Measurements from ENCODE around the gene FLNC. TPM values are rescaled to one million over a fixed set of nuclear protein-coding genes. Genes with fewer than 3 reads are reported as not detected.

The FLNC gene
- total and polyA plus RNA-seq, 9 of the 15 experiments (the other 6 are each of a cell fraction or from before 2014, with no cell fraction given): 0.90 to 155 (median 28.8) TPM

GRCh38 chr7:128879939-128880746 is 49.9 kb downstream of the FLNC start:
- ATAC-seq (peak; percentile 91), DNase-seq (ENCODE audit: extremely low read depth in 1 of 4, low spot score in 3 of 4) (peak; percentile 87 to 94 (median 92)), FAIRE-seq (peak; percentile 93)
- H3K9me3 ChIP-seq (replicated peaks; ENCODE audit: control insufficient read depth, insufficient read depth, low read depth, low read length): no peaks in the 10 kb centered on the region; the same call in 1 of the 2 replicates
- in situ Hi-C loops (cut with MboI): loop anchor here (5.0 kb wide), 3 partner anchors 203 to 403 kb away; partner anchors contain the start of gene METTL2B
- peak overlapping the region in 1 of 2 experiments; percentile 69; a peak in 2 of 4 replicates for H3K9ac ChIP-seq (ENCODE audit: insufficient read depth in 1 of 2, low read depth in 2 of 2, low read length in 2 of 2)
- no peaks in the 10 kb centered on the region for H3K36me3 ChIP-seq (ENCODE audit: control insufficient read depth, insufficient read depth, low read length)
- WGBS (ENCODE audit: insufficient coverage, low coverage, missing lambda C conversion rate): 27% methylated on average over 31 of the region's 31 CpGs
- no peaks in the 10 kb centered on the region; the same call in 1 of the 2 replicates for H4K20me1 ChIP-seq (replicated peaks; ENCODE audit: control insufficient read depth, insufficient read depth, low read length)
- peak overlapping the region; percentile 29; the same call in 1 of the 2 replicates for H2AFZ ChIP-seq (ENCODE audit: low read depth, low read length)
- H3K27me3 ChIP-seq (ENCODE audit: control insufficient read depth in 2 of 2, insufficient read depth in 2 of 2, low read length in 2 of 2): peaks cover 0 to 3% of the 10 kb centered on the region in 2 experiments; a peak in 1 of 5 replicates
- CTCF ChIA-PET (ENCODE audit: low intra/inter-chr PET ratio): interaction anchor here (0.6 to 4.9 kb wide), 10 partner anchors 16 to 533 kb away, joined by 3 to 50 read pairs (median 5); no protein-coding TSS in a partner anchor
- BruUV-seq (replicated peaks): no TSS peak
- H3K79me2 ChIP-seq (ENCODE audit: control insufficient read depth, insufficient read depth, low read length): no peaks in the 10 kb centered on the region
- no peak overlapping the region for H3K27ac ChIP-seq (ENCODE audit: extremely low read depth, low read depth, low read length)
- no peak overlapping the region for H3K4me3 ChIP-seq
- POLR2A ChIA-PET: interaction anchor here (0.5 to 2.1 kb wide), 8 partner anchors 17 to 470 kb away, joined by 3 to 9 read pairs (median 4); partner anchors contain the start of genes ATP6V1F, IMPDH1 and METTL2B
- peak overlapping the region; percentile 57; the same call in 1 of the 2 replicates for H3K4me2 ChIP-seq (ENCODE audit: insufficient read depth, low read length)
- intact Hi-C loops (cut with micrococcal nuclease): loop anchor here (1.0 to 5.0 kb wide), 6 partner anchors 20 to 453 kb away; partner anchors contain the start of genes CCDC136 and METTL2B
- H3K4me1 ChIP-seq (replicated peaks in 1 of 2; ENCODE audit: control insufficient read depth in 2 of 2, insufficient read depth in 2 of 2, low read length in 2 of 2): peaks cover 0 to 53% of the 10 kb centered on the region in 2 experiments; a peak in 2 of 5 replicates
- H3K9me1 ChIP-seq (ENCODE audit: control insufficient read depth, insufficient read depth, low read length): no peaks in the 10 kb centered on the region
- no peak for TF ChIP-seq ZNF696 (CRISPR knock-in tag; conservative IDR thresholded peaks at IDR 0.05)
- TF ChIP-seq MAFG (tag; conservative IDR thresholded peaks at IDR 0.05): no peak
- TF ChIP-seq PBX2 (CRISPR knock-in tag; IDR thresholded peaks at IDR 0.05; ENCODE audit: low read depth): no peak
- no peak for TF ChIP-seq PBX2 (tag; conservative IDR thresholded peaks at IDR 0.05; ENCODE audit: low read depth)
- TF ChIP-seq CREBBP (IDR thresholded peaks at IDR 0.05; ENCODE audit: low read depth, low read length): no peak
- TF ChIP-seq NR1H2 (CRISPR knock-in tag; IDR thresholded peaks at IDR 0.05): no peak
- TF ChIP-seq HINFP (tag; conservative IDR thresholded peaks at IDR 0.05; ENCODE audit: low read depth): no peak
- no peak for TF ChIP-seq TFAM (CRISPR knock-in tag; conservative IDR thresholded peaks at IDR 0.05)
- TF ChIP-seq ZNF77 (CRISPR knock-in tag; IDR thresholded peaks at IDR 0.05): no peak
- no peak for TF ChIP-seq ZNF354B (CRISPR knock-in tag; IDR thresholded peaks at IDR 0.05)
- no peak for TF ChIP-seq TAF9B (IDR thresholded peaks at IDR 0.05; ENCODE audit: partially characterized antibody)
- no peak for TF ChIP-seq HNRNPK (IDR thresholded peaks at IDR 0.05; ENCODE audit: low read depth, low read length, poor library complexity, severe bottlenecking)
- no peak for TF ChIP-seq HBP1 (CRISPR knock-in tag; IDR thresholded peaks at IDR 0.05)
